ENCODE data around the gene RNASE3. TPM values are rescaled to one million over a fixed set of nuclear protein-coding genes. Genes with fewer than 3 reads are reported as not detected.

Gene RNASE3
- total RNA-seq, 1 donor from 2014 or later: not detected

DNA sequence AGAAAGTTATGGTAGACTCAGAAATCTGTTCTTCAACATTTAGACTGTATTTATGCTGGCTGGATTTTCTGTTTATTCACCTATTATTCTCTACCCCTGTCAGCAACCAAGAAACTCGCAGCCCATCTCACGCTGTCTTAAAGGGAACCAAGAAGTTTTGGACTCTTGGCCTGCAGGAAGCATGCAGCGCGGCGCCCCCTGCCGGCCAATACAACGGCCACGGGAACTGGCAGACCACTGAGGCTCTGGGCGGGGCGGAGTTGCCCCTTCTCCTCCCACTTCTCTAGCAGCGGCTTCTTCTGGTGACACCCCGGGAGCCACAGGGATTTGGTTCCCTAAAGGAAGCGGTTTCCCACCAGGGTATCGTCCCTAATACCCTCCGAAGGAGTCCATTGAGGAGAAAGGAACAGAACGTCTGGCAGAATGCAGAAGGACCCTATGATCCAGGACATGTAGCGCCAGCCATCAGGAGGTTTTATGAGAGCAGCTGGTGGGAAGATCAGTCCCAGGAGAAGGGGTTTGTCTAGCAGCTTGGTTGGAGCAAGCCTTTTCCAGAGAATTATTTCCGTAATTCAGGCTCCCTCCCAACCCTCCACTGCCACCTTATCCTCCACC lies 43.1 kb downstream of the RNASE3 start:
- DNase-seq (ENCODE audit: low spot score, unreplicated experiment): peak; percentile 47
- H3K4me3 Mint-ChIP-seq (ENCODE audit: low read depth): no peak overlapping the region
- peak; percentile 71 for TF ChIP-seq CTCF (IDR thresholded peaks at IDR 0.05; ENCODE audit: unreplicated experiment)
- peaks cover 23% of the 10 kb centered on the region for H3K27me3 Mint-ChIP-seq
- H3K27ac Mint-ChIP-seq: no peak overlapping the region
- H3K36me3 Mint-ChIP-seq (ENCODE audit: insufficient read depth): no peaks in the 10 kb centered on the region
- H3K4me1 Mint-ChIP-seq (ENCODE audit: low read depth): no peaks in the 10 kb centered on the region
- H3K9me3 Mint-ChIP-seq (ENCODE audit: low read depth): no peaks in the 10 kb centered on the region

- H3K36me3 Mint-ChIP-seq (ENCODE audit: insufficient read depth): no peaks in the 10 kb centered on the region
- no peaks in the 10 kb centered on the region for H3K9me3 Mint-ChIP-seq (ENCODE audit: low read depth)
- no peak overlapping the region for H3K27ac Mint-ChIP-seq
- H3K27me3 Mint-ChIP-seq: peaks cover 18% of the 10 kb centered on the region
- H3K4me3 Mint-ChIP-seq (ENCODE audit: low read depth): no peak overlapping the region
- H3K4me1 Mint-ChIP-seq (ENCODE audit: low read depth): no peaks in the 10 kb centered on the region
- DNase-seq (ENCODE audit: low spot score, unreplicated experiment): no peak
- no peak for TF ChIP-seq CTCF (IDR thresholded peaks at IDR 0.05; ENCODE audit: unreplicated experiment)
Measured at GRCh38 chr14:20935303-20935984, 44.3 kb downstream of the RNASE3 start.

Other genes with a start within 250 kb of the RNASE3 start
- gene OR6S1, start 249.7 kb upstream of the RNASE3 start, total RNA-seq: not detected in 2 replicates
- gene RNASE4, start 206.8 kb upstream of the RNASE3 start, total RNA-seq: 5.7 TPM in 2 replicates
- gene ANG, start 202.6 kb upstream of the RNASE3 start, total RNA-seq: 8.0 and 8.3 TPM in 2 replicates
- not detected in 2 replicates for gene EDDM3A, start 145.5 kb upstream of the RNASE3 start, total RNA-seq
- gene EDDM3B, start 123.0 kb upstream of the RNASE3 start, total RNA-seq: not detected in 2 replicates
- not detected in 2 replicates for gene RNASE6, start 110.1 kb upstream of the RNASE3 start, total RNA-seq
- 4.5 and 7.1 TPM in 2 replicates for gene RNASE1, start 88.5 kb upstream of the RNASE3 start, total RNA-seq
- not detected in 2 replicates for gene RNASE2, start 64.1 kb downstream of the RNASE3 start, total RNA-seq
- 95.9 and 100 TPM in 2 replicates for gene METTL17, start 98.6 kb downstream of the RNASE3 start, total RNA-seq
- not detected in 2 replicates for gene SLC39A2, start 107.9 kb downstream of the RNASE3 start, total RNA-seq
- 58.6 and 61.5 TPM in 2 replicates for gene NDRG2, start 133.7 kb downstream of the RNASE3 start, total RNA-seq
- 0.84 TPM in 1 of 2 replicates, not detected in the other for gene TPPP2, start 138.8 kb downstream of the RNASE3 start, total RNA-seq
- not detected in 2 replicates for gene RNASE13, start 143.4 kb downstream of the RNASE3 start, total RNA-seq
- not detected in 2 replicates for gene RNASE7, start 151.0 kb downstream of the RNASE3 start, total RNA-seq
- not detected in 2 replicates for gene RNASE8, start 166.4 kb downstream of the RNASE3 start, total RNA-seq
- 57.3 and 65.3 TPM in 2 replicates for gene ARHGEF40, start 178.9 kb downstream of the RNASE3 start, total RNA-seq
- gene ZNF219, start 207.3 kb downstream of the RNASE3 start, total RNA-seq: 103 and 111 TPM in 2 replicates
- gene TMEM253, start 209.7 kb downstream of the RNASE3 start, total RNA-seq: 1.1 and 1.4 TPM in 2 replicates

All from progenitor cell of endocrine pancreas (in vitro differentiated cells).